Measurements from ENCODE around the gene LRRC37A2. TPM values are rescaled to one million over a fixed set of nuclear protein-coding genes. Genes with fewer than 3 reads are reported as not detected.
"Not testable (repeated sequence)": the region's sequence is repeated elsewhere in the genome, so short reads cannot be mapped to it uniquely, and the experiment has no call there.

Gene LRRC37A2
- total RNA-seq, 6 experiments from 2014 or later: 1.6 to 5.1 (median 3.2) TPM

DNA sequence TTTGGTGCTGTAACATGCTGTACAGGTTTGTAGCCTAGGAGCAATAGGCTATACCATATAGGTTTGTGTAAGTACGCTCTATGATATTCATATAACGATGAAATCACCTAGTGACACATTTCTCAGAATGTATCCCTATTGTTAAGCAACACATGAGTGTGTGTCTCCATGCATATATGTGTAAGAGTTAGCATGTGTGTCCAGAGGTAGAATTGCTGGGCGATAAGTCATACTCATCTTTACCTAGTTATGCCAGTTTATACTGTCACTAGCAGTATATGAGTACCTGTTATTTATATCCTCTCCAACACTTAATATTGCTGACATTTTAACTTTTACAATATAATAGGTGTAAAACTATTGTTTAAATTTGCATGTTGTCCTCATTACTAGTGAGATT, 88.5 kb downstream of the LRRC37A2 start:
- H3K36me3 ChIP-seq; H3K4me1 ChIP-seq; DNase-seq; H3K9me3 ChIP-seq; ATAC-seq; H3K4me3 ChIP-seq; H3K27ac ChIP-seq; intact Hi-C loops (cut with DNase I); H3K27me3 ChIP-seq: not testable (repeated sequence)
- WGBS (ENCODE audit: insufficient coverage, low coverage, low lambda C conversion rate, missing lambda C conversion rate): no CpG with 5 or more reads among the region's 3 CpGs

DNA sequence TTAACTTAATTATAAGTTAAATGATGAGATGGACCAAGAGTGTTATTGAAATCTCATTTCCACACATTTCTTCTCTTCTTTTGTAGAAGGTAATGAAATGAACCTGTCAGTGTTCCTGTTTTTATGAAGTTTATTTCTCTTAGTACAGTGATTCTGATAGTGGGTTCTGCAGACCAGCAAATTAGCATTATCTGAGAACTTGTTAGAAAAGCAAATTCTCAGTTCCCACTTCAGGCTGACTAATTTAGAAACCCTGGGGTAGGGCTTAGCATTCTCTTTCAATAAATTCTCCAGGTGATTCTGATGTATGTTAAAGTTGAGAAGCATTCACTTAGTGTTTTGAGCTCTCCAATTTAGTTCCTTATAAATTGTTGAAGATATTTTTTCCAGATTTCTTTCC, 90.9 kb downstream of the LRRC37A2 start:
- H3K9me3 ChIP-seq; DNase-seq; H3K4me1 ChIP-seq; H3K36me3 ChIP-seq; H3K27me3 ChIP-seq; ATAC-seq; intact Hi-C loops (cut with DNase I); H3K4me3 ChIP-seq; H3K27ac ChIP-seq: not testable (repeated sequence)

Small RNAs within 50 kb of the gene (small RNA-seq; reads per million reads assigned to genes)
- gene RN7SL199P: 0 reads per million in 2 experiments

Other genes starting within 250 kb of the LRRC37A2 start
- gene LRRC37A, start 217.3 kb upstream of the LRRC37A2 start, total RNA-seq: under 1 TPM; 0.44 to 0.95 (median 0.63) TPM
- 10 to 100 TPM in 4 of 6 experiments, 1 to 10 TPM in 2; 3.5 to 13.5 (median 12.3) TPM for gene ARL17B, start 150.7 kb upstream of the LRRC37A2 start, total RNA-seq
- gene ARL17A, start 67.2 kb downstream of the LRRC37A2 start, total RNA-seq: 1 to 10 TPM; 1.8 to 8.9 (median 6.4) TPM
- 10 to 100 TPM; 16.3 to 27.7 (median 20.8) TPM for gene NSF, start 78.2 kb downstream of the LRRC37A2 start, total RNA-seq